Activated T-helper 9 cell treated with anti-CD3 and anti-CD28 coated beads, Interleukin-2, amount 50 U/mL, for 16 hours (primary cell): Measurements from ENCODE around the gene PALLD.
"Not testable (repeated sequence)": the region's sequence is repeated elsewhere in the genome, so short reads cannot be mapped to it uniquely, and the experiment has no call there.

Source experiments
- DNase-seq: peaks from one replicate; pipeline ENCODE4 v3.0.0-alpha.2; 2020; ENCODE audit warnings: low read depth

PALLD gene

DNA sequence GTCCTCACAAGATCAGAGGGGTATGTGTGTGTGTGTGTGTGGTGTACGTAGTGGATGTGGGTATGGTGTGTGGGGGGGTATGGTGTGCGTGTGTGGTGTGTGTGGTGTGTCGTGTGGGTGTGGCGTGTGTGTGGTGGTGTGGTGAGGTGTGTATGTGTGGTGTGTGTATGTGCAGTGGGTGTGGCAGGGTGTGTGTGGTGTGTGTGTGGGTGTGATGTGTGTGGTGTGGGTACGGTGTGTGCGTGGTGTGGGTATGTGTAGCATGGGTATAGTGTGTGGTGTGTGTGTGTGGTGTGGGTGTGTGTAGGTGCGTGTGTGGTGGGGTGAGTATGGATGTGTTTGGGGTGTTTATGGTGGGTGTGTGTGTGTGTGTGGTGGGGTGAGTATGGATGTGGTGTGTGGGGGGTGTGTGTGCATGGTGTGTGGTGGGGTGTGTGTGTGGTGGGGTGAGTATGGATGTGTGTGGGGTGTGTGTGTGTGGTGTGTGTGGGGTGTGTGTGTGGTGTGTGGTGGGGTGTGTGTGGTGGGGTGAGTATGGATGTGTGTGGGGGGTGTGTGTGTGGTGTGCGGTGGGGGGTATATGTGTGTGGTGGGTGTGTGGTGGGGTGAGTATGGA lies 182.0 kb downstream of the PALLD start:
- DNase-seq = no peak

DNA sequence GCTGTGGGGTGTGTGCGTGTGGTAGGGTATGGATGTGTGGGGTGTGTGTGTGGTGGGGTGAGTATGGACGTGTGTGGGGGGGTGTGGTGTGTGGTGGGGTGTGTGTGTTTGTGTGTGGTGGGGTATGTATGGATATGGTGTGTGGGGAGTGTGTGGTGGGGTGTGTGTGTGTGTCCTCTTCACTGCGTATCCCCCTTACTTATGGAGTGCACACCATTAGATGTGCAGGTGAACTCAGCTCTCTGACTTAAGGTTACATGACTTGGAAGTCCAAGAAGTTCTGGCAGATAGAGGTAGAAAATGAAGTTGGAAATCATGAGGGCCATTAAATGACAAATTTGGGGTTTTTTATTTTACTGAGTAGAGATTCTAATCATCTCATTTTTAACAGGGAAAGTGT lies 182.5 kb downstream of the PALLD start:
- DNase-seq = no peak

- DNase-seq = no peak
These were observed 183.0 kb downstream of the PALLD start for GRCh38 chr4:168679819-168680218.

GRCh38 chr4:168682898-168683500 lies 186.1 kb downstream of the PALLD start:
- DNase-seq = no peak

GRCh38 chr4:168683595-168683994 lies 186.7 kb downstream of the PALLD start:
- no peak for DNase-seq

DNA sequence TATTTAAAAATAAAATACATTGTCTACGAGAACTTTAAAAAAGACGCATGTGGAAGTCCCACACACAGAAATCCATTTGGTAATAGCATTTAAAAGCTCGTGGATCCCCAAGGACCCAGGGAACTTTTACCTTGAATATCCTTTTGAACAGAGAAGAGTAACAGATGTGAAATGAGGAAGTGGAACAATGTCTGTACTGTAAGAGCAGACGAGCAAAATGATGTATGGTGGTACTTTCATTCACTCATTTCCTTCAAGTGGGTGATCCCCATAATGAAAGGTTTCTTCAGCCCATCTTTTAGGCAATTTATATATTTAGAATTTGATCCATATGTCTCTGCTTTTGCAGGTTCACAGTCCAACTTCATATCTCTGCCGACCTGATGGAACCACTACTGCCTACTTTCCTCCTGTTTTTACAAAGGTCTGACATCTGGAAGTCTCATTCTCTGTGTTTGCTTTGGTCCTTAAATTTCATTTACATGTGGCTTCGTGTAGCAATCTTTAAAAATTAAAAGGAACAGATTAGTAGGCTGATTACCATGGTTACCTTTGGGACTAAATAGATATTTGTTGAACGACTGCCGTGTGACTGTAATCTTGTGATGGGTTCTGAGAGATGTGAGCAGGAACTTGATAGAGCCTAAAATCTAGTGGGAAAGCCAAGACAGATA lies 188.4 kb downstream of the PALLD start:
- no peak for DNase-seq

DNA sequence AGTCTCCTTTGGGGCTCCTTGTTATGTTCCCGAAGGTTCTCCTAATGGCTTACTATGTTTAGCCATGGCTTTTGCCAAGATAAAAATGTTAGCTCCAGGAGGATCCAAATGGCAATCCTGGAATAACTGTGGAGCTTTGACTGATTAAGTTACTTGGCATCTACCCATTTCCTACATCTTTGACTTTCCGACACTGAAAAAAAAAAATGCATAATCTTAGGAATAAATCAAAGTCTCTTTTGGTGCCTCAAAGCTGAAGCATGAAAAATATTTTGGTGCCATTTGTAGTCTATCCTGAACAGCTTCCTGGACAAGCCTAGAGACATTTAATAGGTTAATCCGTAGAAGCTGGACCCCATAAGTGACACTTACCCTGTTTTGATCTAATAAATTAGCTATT lies 191.7 kb downstream of the PALLD start:
- no peak for DNase-seq

- no peak for DNase-seq
These were observed 192.9 kb downstream of the PALLD start for GRCh38 chr4:168689791-168690190.

DNA sequence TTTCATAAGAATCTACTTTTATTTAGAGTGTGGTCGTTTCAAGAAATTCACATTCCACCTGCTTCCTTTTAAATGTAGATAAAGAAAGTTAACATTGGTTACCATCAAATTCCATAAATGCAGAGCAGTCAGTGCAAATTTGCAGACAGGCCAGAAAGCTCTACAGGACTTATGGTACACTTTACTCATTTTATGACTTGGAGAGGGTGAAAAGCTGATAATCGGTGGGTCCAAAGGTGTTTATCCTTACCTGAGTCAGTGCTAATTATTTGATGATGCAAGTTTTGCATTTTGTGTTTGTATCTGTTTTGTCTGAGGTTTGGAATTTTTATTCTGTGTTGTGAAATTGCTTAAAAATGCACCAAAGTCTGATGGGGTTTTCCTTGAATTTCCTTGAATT lies 193.3 kb downstream of the PALLD start:
- no peak for DNase-seq

- DNase-seq = no peak
These were observed 194.9 kb downstream of the PALLD start for GRCh38 chr4:168691631-168692369.

DNA sequence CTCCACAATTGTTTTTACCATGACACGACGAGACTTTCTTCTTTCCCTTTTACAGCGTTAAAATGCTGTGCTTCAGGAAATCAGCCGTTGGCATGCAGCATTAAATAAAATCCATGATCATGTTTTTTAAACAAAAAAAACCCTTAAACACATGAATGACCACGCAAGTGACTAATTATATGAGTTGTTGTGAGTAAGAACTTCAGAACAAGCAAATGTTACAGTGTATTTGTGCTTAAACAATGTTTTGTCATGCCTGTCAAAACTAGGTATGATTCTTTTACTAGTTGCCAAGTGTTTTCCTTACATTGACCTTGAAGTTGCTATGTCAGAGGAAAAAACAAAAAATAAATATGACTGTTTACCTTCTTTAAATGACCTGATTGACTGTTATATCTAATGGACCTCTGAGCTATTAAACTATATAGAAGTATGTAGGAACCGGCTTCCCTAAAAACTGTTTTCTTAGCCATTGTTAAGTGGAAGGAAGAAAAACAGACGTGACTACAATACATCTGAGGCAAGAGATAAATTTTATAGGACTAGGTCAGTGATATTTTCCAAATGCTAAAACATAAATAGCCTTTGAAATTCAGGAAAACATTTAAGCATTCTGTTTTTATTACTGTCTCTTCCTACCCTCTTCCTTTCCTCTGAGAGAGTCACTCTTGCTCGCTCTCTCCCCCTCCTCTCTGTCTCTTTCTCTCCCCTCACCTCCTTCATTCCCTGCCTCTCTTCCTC lies 197.1 kb downstream of the PALLD start:
- DNase-seq = no peak

GRCh38 chr4:168694667-168695066 lies 197.8 kb downstream of the PALLD start:
- no peak for DNase-seq

DNA sequence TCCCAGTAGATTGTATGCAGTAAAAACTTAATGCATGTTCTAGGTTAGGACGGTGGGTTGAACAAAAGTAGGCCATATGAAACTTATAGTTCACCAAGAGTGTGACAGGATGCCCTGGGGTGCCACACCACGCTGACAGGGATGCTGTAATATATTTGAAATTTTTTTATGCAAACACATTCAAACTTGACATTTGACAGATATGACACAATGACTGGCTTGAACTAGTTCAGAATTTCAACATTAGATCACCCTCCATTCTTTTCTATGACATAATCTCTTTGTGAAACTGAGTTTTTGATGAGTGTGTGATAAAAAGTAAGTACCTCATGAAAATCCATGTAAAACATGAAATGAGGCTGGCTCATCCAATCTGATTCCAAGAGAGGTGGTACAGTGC lies 198.4 kb downstream of the PALLD start:
- DNase-seq = no peak

- DNase-seq = no peak
These were observed 199.4 kb downstream of the PALLD start for GRCh38 chr4:168696280-168696679.

DNA sequence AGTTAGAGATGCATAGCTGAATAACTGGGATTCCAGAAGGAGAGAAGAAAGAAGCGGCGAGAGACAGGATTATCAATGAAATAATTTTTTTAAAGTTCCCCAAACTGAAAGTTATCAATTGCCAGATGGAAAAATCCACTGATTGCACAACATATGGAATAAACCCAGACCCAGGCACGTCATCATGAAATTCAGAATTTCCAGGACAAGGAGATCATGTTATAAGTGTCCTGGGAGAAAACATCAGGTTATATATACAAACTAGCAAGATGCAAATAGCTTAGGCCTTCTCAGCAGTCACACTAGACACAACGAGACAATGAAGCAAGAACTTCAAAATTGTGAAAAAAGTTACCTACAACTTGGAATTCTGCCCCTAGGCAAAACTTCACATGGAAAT lies 200.0 kb downstream of the PALLD start:
- no peak for DNase-seq

DNA sequence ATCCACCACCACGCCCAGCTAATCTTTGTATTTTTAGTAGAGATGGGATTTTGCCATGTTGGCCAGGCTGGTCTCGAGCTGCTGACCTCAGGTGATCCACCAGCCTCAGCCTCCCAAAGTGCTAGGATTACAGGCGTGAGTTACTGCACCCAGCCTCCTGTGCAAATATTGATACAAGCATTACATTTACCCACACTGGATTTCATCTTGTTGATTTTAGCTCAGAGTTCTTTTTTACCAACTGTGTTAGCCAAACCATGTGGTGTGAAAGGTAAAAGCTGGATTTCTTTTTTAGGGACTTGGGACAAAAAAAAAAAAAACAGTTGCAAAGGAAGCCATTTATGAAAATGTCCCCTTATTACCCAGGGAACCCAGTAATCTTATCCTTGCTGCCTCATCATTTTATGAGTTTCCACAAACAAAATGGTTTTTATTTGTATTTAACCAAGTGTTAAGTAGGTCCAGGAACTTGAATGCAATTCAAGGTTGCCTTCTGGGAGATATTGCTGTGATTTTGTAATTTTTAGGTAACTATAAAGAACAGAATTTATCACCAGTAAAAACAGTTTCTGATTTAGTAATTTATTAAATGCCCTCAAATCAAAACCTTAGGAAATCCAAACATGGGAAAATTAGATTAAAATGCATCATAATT lies 202.5 kb downstream of the PALLD start:
- no peak for DNase-seq

GRCh38 chr4:168701061-168701460 lies 204.2 kb downstream of the PALLD start:
- no peak for DNase-seq

- DNase-seq = not testable (repeated sequence)
These were observed 205.8 kb downstream of the PALLD start for GRCh38 chr4:168702581-168703087.

DNA sequence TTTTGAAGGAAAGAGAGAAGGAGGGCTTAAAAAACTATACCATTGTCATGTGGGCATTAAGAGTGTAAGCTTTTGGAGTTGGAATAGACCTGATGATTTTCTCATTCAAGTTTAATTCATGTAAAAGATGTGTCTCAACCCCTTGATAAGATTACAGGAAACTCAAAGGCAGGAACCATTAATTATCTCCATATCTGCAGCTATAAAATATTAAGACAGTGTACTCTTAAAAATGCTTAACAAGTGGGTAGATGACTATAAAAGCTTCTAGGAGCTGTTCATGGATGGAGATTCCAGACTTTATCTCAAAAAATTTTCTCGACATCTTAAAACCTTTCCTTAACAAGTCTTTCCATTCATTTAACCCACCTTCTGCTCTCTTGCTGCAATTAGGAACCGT lies 208.3 kb downstream of the PALLD start:
- no peak for DNase-seq

DNA sequence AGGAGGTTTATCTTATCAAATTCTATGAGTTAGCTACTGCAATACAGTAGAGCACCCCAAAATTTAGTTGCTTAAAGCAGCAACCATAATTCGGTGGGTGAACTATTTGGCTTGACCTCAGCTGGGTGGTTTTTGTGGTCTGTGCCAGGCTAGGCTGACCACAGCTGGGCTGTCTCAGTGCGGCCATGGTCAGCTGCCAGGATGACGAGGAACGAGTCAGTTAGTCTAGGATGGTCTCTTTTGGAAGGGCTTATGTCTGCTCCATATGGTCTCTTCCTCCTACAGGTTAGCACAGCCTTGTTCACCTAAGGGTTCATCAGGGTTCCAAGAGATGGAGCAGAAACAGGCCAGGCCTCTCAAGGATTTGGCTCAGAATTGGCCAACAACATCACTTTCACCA lies 210.4 kb downstream of the PALLD start:
- no peak for DNase-seq

DNA sequence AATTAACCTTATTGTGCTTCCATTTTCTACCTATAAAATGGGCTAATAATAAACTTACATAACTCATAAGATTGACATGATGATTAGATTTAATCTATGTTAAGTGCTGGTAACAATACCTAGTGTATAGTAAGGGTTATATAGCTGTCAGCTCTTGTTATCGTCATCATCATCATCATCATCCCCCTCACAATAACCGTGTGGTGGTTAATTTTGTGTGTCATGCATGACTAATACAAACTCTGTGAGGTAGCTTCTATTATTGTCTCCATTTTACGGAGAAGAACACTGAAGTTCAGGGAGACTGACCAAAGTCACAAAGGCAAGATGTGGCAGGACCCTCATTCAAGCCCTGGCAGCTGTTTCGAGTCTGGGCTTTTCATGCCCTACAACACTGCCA lies 211.3 kb downstream of the PALLD start:
- no peak for DNase-seq
